Tongue (tissue), 2 donors: Measurements from ENCODE around the gene VPS4B. TPM values are rescaled to one million over a fixed set of nuclear protein-coding genes. Genes with fewer than 3 reads are reported as not detected.

ENCODE experiments used
- DNase-seq: peaks from one replicate; pipeline ENCODE4 v3.0.0-alpha.2; 2015
- total RNA-seq: library from RNA; depleted of rRNA; stranded (reverse); fragments of >200 nt; gene quantifications from one replicate; pipeline ENCODE4 v1.2.3, GENCODE V29; 2014

Gene VPS4B
- total RNA-seq, 1 donor from 2014 or later = 33.7 TPM

- no peak for DNase-seq
Measured at GRCh38 chr18:63430526-63430925, 8.2 kb upstream of the VPS4B start.

- DNase-seq = no peak
Measured at GRCh38 chr18:63427558-63427957, 5.3 kb upstream of the VPS4B start.

- DNase-seq = no peak
Measured at GRCh38 chr18:63422864-63423304, 608 bp upstream of the VPS4B start.

- DNase-seq = no peak
Measured at GRCh38 chr18:63421514-63421913, 762 bp downstream of the VPS4B start.

- no peak for DNase-seq
Measured at GRCh38 chr18:63412953-63413352, 9.3 kb downstream of the VPS4B start.

- DNase-seq = no peak
Measured at GRCh38 chr18:63410792-63411191, 11.5 kb downstream of the VPS4B start.

DNA sequence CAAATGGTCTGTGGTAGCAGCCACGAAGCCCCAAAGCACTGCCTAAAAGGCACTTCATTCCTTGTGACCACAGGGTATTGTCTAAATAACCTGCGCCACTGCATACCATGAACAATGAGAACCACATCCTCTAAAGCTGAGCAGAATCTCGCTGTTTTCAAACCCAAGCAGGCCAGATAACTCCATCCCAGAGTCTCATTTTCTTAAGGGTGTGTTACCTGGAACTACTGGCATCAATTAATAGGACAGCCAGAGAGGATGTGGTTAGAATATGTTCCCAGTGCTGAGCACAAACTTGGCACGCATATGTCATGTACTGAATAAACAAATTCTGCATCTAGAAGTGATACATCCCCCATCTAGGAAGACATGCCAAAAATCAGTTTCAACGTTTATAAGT, 13.0 kb downstream of the VPS4B start:
- no peak for DNase-seq

DNA sequence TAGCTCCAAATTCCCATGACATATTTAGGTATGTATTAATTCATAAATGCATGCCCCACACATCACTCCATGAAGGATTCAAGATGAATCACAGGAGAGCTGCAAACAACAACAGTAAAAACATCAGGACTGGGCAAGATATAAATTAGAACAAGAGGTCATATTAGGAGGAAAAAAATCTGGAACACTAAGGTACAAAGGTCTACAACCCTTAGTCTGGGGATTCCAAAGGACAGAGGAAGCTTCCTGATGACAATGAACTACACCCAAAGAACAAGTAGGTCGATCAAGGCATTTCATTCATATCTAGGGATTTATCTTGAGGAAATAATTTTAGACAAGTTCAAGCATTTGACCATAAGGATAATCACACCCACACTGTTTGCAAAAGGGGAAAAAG, 14.5 kb downstream of the VPS4B start:
- no peak for DNase-seq

GRCh38 chr18:63405986-63406385, 16.3 kb downstream of the VPS4B start:
- DNase-seq = no peak

DNA sequence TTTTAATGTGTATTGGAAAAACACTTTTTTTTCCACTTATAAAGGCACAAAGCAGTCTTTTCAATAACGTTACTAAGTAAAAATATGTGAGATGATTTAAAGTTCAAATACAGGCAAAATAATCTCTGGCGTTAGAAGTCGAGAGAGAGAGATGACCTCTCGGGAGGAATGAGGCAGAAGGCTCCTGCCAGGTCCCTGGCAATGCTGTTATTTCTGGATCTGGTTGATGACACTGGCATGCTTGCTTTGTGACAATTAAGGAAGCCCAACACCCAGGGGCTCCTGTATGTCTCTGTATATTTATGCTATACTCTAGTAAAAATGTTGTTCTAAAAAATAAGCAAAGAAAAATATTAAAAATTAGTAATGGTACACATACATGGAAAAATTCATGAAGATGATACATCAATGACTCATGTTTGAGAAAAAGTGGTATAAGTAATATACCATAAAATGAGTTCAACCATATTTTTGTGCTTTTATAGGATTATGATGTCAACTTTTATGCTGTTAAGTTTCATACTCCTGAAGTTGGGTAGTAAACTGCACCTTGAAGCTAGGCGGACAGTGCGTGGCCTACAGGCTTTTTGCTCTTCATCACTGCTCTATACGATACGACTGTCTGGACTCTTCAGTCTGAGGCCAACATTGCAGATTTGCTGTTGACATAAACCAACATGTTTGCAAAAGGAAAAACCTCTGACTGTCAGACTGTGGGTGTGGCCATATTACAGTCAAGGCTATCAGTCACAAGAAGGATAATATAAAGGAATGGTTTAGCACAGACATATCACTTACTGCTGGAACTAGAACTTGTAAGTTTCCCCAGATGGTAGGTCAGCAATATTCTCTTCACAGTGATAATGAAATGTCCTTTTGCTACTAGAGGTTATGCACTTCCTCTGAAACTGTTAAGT, 19.8 kb downstream of the VPS4B start:
- no peak for DNase-seq

GRCh38 chr18:63399300-63399699, 23.0 kb downstream of the VPS4B start:
- DNase-seq = no peak

GRCh38 chr18:63397349-63397748, 24.9 kb downstream of the VPS4B start:
- no peak for DNase-seq

- DNase-seq = no peak
Measured at GRCh38 chr18:63395503-63395902, 26.8 kb downstream of the VPS4B start.

- DNase-seq = no peak
Measured at GRCh38 chr18:63394954-63395353, 27.3 kb downstream of the VPS4B start.

- DNase-seq = no peak
Measured at GRCh38 chr18:63387861-63388260, 34.4 kb downstream of the VPS4B start.

DNA sequence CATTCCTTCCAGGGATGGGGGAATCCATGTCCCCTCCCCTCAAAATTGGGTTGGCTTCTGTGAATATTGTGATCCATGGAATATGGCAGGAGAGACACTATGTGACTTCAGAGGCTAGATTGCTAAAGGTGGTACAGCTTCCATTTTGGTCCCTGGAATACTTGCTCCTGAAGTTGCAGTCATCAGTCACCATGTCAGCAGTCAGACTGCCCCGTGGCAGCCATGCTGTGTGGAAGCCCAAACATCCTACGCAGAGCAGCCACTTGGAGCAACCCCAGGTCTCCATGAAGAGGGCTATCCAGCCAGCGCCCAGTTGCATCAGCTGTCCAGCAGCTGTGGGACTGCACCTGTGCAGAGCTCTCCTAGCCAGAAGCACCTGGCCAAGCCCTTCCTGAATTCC, 39.4 kb downstream of the VPS4B start:
- DNase-seq = no peak

DNA sequence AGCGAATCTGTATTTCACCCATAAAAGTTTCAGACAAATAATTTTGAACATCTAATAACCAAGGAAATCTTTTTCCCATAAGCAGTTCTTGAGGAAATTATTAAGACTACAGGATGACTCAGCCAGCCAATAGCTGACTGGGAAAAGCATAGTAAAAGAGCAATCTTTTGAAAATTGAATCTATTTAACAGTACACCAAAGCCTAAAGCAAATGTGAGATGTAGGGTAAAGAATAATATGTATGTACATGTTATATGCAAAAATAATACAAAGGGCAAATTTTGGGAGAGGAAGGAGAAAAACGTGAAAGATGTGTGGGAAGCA, 42.7 kb downstream of the VPS4B start:
- no peak for DNase-seq

DNA sequence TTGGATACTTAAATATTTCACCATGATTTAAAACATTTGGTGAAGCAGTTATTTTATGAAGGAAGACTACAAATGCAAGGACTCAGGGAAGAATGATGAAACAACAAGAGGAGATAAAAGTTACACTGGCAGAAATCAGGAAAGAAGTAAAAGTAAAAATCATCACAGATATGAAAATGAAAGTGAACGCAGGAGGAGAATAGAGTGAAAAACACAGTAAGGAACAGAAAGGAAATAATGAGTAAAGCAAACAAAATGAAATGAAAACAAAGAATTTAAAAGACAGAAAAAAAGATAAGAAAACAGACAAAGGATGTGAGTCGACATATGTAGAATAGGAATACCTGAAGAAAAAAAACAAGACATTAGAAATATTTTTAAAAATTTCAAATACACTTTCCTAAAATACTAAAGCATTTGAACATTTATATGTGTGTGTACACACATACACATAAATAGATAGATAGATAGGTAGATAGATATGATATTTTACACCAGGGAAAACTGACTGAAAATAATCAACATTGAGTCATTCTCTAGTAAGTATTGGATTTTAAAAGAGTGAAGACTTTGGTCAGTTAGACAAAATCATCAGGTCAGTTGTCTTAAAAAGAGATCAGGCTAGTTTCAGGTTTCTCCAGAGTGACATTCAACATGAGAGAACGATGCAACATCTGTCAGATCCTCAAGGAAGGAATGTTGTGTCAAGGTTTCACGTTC, 43.2 kb downstream of the VPS4B start:
- DNase-seq = no peak

GRCh38 chr18:63377275-63377980, 44.8 kb downstream of the VPS4B start:
- DNase-seq = no peak

- no peak for DNase-seq
Measured at GRCh38 chr18:63376538-63376937, 45.7 kb downstream of the VPS4B start.

- peak; percentile 9 for DNase-seq
Measured at GRCh38 chr18:63374540-63374939, 47.7 kb downstream of the VPS4B start.

DNA sequence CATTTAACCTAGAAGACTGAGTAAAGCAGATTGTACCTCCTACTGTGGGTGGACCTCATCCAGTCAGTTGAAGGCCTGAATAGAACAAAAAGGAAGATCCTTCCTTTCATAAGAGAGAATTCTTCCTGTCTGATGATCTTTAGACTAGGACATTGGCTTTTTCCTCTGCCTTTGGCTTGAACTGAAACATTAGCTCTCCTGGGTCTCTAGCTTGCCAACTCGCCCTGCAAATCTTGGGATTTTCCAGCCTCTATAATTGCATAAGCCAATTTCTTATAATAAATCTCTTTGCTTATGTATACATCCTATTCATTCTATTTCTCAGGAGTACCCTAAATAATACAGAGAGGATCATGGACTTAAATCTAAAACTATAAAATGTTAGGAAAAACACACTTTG, 49.1 kb downstream of the VPS4B start:
- DNase-seq = no peak

- no peak for DNase-seq
Measured at GRCh38 chr18:63368611-63369010, 53.7 kb downstream of the VPS4B start.
